Measurements from ENCODE around the gene CPA4.

DNA sequence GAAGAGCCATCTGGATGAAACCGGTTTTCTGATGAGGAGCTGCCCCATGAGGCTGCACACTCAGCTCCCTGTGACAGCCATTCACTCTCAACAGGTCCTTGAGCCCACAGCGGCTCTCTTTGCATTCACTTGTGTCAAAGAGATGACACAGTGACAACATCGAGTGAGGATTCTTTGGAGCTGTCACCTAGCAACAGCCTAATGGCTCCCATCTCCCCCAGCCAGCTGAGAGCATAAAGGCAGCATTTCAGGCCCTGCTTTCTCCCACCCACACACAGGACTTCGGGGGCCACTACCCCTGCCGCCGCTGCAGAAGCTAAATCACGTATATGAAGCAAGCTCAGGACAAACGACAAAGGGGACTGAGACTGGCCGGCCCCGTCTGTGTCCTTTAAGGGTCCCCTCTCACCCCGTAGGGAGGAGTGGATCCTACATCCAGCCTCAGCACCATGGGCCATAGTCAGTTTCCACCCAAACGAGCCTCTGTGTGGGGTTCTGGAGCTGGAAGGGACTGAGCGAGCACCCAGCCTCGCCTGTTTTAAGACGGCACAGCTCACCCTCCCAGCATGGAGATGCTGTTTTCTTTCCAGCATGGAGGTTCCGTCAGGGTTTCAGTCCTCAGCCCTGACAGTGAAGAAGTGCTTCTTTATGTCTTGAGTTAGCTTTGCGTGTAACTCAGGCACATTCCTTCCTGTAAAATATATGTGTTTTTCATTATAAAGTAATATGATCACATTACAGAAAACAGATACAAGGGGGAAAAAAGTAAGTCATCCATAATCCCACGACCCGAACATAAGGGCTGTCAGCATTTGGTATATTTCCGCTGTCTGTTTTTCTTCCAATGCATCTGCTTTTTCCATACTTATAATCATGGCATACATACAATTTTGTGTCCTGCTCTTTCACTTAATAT is 4.9 kb downstream of the CPA4 start:
- TF ChIP-seq, protein P1, sequence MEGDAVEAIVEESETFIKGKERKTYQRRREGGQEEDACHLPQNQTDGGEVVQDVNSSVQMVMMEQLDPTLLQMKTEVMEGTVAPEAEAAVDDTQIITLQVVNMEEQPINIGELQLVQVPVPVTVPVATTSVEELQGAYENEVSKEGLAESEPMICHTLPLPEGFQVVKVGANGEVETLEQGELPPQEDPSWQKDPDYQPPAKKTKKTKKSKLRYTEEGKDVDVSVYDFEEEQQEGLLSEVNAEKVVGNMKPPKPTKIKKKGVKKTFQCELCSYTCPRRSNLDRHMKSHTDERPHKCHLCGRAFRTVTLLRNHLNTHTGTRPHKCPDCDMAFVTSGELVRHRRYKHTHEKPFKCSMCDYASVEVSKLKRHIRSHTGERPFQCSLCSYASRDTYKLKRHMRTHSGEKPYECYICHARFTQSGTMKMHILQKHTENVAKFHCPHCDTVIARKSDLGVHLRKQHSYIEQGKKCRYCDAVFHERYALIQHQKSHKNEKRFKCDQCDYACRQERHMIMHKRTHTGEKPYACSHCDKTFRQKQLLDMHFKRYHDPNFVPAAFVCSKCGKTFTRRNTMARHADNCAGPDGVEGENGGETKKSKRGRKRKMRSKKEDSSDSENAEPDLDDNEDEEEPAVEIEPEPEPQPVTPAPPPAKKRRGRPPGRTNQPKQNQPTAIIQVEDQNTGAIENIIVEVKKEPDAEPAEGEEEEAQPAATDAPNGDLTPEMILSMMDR (conservative IDR thresholded peaks at IDR 0.05; ENCODE audit: low read depth in 2 of 2), result no peak
- TF ChIP-seq POLR2AphosphoS5 (IDR thresholded peaks at IDR 0.05; ENCODE audit: low read depth) (no peak), EZH2 (IDR thresholded peaks at IDR 0.05; ENCODE audit: low read depth, unreplicated experiment) (no peak), NANOG (IDR thresholded peaks at IDR 0.05; ENCODE audit: borderline replicate concordance) (no peak), EZH2phosphoT487 (IDR thresholded peaks at IDR 0.05; ENCODE audit: unreplicated experiment) (no peak), STAT1 (IDR thresholded peaks at IDR 0.05; ENCODE audit: unreplicated experiment) (no peak), JUNB (IDR thresholded peaks at IDR 0.05; ENCODE audit: unreplicated experiment) (no peak), ZNF114 (CRISPR knock-in tag; IDR thresholded peaks at IDR 0.05) (no peak), ZNF331 (CRISPR knock-in tag; IDR thresholded peaks at IDR 0.05; ENCODE audit: low read depth) (no peak), CREB1 (CRISPR knock-in tag; IDR thresholded peaks at IDR 0.05; ENCODE audit: low read depth) (no peak)
- TF ChIP-seq, protein P2, sequence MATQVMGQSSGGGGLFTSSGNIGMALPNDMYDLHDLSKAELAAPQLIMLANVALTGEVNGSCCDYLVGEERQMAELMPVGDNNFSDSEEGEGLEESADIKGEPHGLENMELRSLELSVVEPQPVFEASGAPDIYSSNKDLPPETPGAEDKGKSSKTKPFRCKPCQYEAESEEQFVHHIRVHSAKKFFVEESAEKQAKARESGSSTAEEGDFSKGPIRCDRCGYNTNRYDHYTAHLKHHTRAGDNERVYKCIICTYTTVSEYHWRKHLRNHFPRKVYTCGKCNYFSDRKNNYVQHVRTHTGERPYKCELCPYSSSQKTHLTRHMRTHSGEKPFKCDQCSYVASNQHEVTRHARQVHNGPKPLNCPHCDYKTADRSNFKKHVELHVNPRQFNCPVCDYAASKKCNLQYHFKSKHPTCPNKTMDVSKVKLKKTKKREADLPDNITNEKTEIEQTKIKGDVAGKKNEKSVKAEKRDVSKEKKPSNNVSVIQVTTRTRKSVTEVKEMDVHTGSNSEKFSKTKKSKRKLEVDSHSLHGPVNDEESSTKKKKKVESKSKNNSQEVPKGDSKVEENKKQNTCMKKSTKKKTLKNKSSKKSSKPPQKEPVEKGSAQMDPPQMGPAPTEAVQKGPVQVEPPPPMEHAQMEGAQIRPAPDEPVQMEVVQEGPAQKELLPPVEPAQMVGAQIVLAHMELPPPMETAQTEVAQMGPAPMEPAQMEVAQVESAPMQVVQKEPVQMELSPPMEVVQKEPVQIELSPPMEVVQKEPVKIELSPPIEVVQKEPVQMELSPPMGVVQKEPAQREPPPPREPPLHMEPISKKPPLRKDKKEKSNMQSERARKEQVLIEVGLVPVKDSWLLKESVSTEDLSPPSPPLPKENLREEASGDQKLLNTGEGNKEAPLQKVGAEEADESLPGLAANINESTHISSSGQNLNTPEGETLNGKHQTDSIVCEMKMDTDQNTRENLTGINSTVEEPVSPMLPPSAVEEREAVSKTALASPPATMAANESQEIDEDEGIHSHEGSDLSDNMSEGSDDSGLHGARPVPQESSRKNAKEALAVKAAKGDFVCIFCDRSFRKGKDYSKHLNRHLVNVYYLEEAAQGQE (IDR thresholded peaks at IDR 0.05; ENCODE audit: unreplicated experiment), result no peak
- TF ChIP-seq, protein P3, sequence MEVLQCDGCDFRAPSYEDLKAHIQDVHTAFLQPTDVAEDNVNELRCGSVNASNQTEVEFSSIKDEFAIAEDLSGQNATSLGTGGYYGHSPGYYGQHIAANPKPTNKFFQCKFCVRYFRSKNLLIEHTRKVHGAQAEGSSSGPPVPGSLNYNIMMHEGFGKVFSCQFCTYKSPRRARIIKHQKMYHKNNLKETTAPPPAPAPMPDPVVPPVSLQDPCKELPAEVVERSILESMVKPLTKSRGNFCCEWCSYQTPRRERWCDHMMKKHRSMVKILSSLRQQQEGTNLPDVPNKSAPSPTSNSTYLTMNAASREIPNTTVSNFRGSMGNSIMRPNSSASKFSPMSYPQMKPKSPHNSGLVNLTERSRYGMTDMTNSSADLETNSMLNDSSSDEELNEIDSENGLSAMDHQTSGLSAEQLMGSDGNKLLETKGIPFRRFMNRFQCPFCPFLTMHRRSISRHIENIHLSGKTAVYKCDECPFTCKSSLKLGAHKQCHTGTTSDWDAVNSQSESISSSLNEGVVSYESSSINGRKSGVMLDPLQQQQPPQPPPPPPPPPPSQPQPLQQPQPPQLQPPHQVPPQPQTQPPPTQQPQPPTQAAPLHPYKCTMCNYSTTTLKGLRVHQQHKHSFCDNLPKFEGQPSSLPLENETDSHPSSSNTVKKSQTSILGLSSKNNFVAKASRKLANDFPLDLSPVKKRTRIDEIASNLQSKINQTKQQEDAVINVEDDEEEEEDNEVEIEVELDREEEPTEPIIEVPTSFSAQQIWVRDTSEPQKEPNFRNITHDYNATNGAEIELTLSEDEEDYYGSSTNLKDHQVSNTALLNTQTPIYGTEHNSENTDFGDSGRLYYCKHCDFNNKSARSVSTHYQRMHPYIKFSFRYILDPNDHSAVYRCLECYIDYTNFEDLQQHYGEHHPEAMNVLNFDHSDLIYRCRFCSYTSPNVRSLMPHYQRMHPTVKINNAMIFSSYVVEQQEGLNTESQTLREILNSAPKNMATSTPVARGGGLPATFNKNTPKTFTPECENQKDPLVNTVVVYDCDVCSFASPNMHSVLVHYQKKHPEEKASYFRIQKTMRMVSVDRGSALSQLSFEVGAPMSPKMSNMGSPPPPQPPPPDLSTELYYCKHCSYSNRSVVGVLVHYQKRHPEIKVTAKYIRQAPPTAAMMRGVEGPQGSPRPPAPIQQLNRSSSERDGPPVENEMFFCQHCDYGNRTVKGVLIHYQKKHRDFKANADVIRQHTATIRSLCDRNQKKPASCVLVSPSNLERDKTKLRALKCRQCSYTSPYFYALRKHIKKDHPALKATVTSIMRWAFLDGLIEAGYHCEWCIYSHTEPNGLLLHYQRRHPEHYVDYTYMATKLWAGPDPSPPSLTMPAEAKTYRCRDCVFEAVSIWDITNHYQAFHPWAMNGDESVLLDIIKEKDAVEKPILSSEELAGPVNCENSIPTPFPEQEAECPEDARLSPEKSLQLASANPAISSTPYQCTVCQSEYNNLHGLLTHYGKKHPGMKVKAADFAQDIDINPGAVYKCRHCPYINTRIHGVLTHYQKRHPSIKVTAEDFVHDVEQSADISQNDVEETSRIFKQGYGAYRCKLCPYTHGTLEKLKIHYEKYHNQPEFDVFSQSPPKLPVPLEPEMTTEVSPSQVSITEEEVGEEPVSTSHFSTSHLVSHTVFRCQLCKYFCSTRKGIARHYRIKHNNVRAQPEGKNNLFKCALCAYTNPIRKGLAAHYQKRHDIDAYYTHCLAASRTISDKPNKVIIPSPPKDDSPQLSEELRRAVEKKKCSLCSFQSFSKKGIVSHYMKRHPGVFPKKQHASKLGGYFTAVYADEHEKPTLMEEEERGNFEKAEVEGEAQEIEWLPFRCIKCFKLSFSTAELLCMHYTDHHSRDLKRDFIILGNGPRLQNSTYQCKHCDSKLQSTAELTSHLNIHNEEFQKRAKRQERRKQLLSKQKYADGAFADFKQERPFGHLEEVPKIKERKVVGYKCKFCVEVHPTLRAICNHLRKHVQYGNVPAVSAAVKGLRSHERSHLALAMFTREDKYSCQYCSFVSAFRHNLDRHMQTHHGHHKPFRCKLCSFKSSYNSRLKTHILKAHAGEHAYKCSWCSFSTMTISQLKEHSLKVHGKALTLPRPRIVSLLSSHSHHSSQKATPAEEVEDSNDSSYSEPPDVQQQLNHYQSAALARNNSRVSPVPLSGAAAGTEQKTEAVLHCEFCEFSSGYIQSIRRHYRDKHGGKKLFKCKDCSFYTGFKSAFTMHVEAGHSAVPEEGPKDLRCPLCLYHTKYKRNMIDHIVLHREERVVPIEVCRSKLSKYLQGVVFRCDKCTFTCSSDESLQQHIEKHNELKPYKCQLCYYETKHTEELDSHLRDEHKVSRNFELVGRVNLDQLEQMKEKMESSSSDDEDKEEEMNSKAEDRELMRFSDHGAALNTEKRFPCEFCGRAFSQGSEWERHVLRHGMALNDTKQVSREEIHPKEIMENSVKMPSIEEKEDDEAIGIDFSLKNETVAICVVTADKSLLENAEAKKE (CRISPR knock-in tag; IDR thresholded peaks at IDR 0.05), result no peak

Data from GM23338 (cell line).